ENCODE measurements around the gene CTNND2.

DNA sequence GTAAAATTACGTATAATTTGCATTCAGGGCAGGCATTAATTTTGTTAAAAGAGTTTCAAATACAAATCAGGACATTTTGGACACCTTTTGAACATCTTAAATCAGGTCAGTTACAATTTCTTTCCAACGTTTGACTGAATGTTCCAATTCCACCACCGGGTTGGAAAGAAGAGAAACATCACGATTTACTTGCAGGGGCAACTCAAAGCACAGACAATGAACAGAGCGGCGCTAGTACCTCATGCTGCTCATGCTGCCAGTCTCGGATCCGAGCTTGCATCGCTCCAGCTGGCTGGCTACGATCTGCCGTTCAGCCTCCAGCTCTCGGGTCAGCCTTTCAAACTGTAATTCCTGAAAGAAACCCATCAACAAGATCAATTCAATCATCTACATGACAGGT lies 339.5 kb downstream of the CTNND2 start:
- TF ChIP-seq, protein P1, sequence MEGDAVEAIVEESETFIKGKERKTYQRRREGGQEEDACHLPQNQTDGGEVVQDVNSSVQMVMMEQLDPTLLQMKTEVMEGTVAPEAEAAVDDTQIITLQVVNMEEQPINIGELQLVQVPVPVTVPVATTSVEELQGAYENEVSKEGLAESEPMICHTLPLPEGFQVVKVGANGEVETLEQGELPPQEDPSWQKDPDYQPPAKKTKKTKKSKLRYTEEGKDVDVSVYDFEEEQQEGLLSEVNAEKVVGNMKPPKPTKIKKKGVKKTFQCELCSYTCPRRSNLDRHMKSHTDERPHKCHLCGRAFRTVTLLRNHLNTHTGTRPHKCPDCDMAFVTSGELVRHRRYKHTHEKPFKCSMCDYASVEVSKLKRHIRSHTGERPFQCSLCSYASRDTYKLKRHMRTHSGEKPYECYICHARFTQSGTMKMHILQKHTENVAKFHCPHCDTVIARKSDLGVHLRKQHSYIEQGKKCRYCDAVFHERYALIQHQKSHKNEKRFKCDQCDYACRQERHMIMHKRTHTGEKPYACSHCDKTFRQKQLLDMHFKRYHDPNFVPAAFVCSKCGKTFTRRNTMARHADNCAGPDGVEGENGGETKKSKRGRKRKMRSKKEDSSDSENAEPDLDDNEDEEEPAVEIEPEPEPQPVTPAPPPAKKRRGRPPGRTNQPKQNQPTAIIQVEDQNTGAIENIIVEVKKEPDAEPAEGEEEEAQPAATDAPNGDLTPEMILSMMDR (IDR thresholded peaks at IDR 0.05 in 2 of 3, conservative IDR thresholded peaks at IDR 0.05 in 1 of 3; ENCODE audit: control insufficient read depth in 2 of 3, extremely low read depth in 1 of 3, insufficient read depth in 1 of 3, low read depth in 3 of 3, low read length in 3 of 3): no peak
- TF ChIP-seq, protein P2, sequence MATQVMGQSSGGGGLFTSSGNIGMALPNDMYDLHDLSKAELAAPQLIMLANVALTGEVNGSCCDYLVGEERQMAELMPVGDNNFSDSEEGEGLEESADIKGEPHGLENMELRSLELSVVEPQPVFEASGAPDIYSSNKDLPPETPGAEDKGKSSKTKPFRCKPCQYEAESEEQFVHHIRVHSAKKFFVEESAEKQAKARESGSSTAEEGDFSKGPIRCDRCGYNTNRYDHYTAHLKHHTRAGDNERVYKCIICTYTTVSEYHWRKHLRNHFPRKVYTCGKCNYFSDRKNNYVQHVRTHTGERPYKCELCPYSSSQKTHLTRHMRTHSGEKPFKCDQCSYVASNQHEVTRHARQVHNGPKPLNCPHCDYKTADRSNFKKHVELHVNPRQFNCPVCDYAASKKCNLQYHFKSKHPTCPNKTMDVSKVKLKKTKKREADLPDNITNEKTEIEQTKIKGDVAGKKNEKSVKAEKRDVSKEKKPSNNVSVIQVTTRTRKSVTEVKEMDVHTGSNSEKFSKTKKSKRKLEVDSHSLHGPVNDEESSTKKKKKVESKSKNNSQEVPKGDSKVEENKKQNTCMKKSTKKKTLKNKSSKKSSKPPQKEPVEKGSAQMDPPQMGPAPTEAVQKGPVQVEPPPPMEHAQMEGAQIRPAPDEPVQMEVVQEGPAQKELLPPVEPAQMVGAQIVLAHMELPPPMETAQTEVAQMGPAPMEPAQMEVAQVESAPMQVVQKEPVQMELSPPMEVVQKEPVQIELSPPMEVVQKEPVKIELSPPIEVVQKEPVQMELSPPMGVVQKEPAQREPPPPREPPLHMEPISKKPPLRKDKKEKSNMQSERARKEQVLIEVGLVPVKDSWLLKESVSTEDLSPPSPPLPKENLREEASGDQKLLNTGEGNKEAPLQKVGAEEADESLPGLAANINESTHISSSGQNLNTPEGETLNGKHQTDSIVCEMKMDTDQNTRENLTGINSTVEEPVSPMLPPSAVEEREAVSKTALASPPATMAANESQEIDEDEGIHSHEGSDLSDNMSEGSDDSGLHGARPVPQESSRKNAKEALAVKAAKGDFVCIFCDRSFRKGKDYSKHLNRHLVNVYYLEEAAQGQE (IDR thresholded peaks at IDR 0.05; ENCODE audit: low read depth, low read length): no peak
- no peak for TF ChIP-seq MEF2A (IDR thresholded peaks at IDR 0.05; ENCODE audit: insufficient read depth, low read depth, low read length)
- TF ChIP-seq, protein P3, sequence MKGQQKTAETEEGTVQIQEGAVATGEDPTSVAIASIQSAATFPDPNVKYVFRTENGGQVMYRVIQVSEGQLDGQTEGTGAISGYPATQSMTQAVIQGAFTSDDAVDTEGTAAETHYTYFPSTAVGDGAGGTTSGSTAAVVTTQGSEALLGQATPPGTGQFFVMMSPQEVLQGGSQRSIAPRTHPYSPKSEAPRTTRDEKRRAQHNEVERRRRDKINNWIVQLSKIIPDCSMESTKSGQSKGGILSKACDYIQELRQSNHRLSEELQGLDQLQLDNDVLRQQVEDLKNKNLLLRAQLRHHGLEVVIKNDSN (IDR thresholded peaks at IDR 0.05; ENCODE audit: borderline replicate concordance, extremely low read length, insufficient read depth, low read depth, low read length): no peak

Data from GM12878 (cell line).